SW480 (cell line): Measurements from ENCODE around the gene SECISBP2L.
"Not testable (repeated sequence)": the region's sequence is repeated elsewhere in the genome, so short reads cannot be mapped to it uniquely, and the experiment has no call there.

ENCODE experiments used
- DNase-seq: peaks from one replicate; pipeline ENCODE4 v3.0.0-alpha.2; 2016; ENCODE audit warnings: low spot score

SECISBP2L gene

DNA sequence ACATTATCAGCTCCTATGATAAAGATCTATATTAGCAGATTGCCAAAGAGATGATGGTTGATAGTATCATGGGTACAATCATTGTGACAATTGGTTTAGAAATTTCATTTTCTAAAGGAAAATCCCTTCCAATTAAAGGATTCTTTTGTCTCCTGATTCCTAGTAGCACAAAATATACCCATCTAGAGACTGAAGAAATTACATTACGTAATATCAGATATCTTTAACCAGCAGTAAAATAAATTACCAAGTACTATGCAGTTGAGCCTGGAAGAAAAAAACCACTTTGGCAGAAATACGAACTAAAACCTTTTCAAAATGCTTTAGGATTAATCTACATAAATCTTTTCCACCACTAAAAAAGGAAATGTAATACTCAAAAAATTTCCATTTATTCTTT lies 46.9 kb downstream of the SECISBP2L start:
- no peak for DNase-seq

DNA sequence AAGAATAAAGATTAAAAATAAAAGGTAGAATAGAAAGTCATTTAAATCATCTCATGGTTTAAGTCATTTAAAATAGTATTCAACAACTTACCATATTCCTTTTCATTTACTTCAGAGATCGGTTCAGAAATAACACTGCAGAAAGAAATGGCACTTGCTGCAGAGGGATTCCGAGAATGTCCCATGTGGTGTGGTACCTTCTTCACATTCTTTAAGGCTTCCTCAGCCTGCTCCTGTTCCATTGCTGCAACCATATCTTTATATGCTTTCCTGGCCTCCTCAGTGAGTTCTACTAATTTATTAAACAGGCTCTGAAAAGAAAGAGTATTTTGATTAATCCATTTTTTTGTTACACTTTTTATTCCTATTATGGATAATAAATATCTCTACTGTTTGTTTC lies 50.0 kb downstream of the SECISBP2L start:
- no peak for DNase-seq

DNA sequence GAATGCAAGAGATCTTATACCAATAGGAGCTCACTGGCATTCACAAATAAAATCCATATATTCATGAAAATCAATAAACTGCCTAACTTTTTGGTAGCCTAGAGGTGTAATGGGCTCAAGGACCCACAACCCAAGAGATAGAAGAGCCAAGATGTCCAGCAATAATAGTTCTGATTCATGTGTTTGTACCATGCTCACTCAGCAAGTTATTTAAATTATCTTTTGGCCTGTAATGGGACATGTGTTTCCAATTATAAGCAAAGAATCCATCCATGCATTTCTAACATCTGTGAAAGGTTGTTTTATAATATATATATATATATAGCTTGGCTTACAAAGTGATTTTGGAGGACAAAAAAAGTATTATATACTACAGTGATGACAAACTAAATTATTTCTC lies 52.9 kb downstream of the SECISBP2L start:
- no peak for DNase-seq

DNA sequence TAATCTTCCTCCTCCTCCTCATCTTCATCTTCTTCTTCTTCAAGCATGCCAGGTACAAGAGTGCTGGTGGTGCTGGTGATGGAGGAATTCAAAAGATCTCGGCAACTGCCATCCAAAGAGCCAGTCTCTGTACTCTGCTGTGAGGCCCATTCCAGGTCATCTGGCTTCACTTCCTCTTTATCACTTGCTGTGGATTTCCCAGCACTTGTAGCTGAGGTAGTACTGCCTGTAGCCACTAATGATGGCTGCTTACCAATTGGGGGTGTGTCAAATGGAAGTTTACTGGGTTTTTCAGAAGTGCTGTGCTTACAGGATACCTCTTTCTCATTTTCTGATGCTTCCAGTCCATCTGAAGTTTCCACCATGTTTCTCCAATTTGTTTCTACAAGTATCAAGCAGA lies 53.7 kb downstream of the SECISBP2L start:
- no peak for DNase-seq

DNA sequence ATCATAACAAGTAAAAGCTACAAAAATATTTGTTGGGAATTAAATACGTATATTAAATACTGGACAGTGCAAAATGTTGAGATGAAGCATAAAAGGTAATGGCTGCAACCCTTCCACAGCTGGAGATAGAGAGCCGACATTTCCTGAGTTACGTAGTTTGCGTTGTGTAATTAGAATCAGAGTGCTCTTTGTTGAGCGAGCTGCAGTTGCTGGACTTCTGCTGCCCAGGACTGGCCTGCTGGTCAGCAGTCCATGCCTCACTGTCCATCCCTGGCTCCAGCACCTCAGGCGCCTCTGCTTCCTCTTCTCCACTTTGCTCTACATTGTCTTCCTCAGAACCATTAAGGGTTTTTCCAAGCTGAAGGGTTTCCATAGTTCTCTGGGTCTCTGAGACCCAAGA lies 54.1 kb downstream of the SECISBP2L start:
- no peak for DNase-seq

DNA sequence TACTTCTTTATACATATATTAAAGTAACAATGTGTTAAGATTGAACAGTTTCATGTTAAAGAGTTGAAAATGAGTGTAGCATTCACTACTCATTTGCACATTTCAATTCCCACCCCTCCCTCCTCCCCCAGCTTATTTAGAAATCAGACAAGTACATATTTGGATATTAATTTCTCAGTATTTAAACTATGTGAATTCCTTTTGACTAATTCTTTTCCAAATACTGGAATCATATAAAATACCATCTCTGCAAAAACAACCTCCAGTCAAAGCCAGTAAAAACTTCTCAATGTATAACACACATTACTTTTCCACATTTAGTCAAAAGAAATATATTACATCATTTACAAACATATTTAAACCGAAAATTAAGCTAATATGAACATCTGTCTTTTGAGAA lies 57.1 kb downstream of the SECISBP2L start:
- no peak for DNase-seq

DNA sequence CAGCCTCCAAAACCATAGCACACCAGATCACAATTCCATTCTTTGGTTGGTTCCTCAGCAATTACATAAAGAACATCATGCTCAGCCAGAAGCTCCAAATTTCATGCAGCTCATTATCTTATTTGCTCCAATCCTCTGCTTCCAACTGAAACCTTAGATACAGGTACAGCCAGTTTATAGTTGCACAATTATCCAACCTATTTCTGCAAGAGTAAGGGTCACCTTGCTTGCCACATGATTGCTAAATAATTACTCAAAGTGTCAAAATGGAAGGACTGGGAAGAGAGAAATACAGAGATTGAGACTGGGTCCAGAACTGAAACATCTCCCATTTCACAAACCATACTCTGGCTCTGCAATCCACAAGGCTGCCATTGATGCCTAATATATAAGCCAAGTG lies 59.1 kb downstream of the SECISBP2L start:
- DNase-seq, result no peak

DNA sequence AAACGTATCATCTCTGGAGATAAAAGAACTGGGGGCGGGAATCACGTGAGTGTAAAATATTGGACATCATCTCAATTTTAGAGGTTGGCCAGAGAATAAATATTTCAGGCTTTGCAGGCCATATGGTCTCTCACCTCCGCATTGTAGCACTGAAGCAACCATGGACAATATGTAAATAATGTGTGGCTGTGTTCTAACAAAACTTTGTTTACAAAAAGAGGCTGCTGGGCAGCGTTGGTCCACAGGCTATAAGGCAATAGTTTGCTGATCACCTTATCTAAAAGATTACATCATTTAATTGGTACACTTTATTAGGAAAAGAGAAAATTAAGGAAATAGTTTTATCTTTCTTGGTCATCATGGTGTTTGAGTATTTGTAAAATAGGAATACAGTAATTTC lies 60.0 kb downstream of the SECISBP2L start:
- DNase-seq, result peak; percentile 2

DNA sequence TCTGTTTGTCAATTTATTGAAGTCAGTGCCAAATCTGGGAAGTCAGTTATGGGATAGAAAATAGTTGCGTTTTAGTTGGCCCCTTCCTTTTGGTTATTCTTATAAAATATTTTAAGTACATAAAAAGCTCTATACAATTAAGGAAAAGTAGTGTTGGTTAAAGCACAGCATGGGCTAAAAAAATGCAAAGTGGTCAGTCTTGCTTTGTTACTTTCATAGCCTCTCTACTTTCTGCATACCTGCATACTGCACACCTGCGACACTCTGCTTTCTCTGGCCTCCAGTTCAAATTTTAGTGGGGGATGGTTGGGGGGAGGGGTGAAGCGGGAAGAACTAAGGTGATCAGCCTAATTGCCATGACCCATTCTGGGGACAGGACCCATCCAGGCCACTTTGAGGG lies 60.7 kb downstream of the SECISBP2L start:
- no peak for DNase-seq

DNA sequence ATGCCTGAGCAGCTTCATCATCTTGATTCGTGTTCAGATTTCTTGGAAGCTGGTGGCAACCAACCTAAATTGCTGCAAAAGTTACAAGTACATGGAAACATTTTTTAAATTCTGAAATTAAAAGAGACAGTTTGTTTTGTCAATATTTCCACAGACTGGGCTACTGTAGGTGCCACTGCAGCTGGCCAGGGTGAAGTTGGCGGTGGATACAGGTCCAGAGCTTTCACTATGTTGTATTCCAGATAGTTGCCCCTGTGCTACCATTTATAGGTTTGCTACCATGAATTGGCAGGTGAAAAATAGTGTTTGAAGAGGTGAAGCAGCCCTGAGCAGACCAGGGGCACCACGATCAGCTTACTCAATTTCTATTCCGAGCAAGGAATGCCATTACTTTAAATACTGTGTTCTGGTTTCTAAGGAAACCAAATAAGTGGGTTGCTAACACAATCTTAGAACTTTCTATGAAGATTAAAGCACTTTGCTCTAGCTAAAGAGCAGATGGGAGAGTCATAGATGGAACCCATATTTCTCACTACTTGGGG lies 61.4 kb downstream of the SECISBP2L start:
- no peak for DNase-seq

DNA sequence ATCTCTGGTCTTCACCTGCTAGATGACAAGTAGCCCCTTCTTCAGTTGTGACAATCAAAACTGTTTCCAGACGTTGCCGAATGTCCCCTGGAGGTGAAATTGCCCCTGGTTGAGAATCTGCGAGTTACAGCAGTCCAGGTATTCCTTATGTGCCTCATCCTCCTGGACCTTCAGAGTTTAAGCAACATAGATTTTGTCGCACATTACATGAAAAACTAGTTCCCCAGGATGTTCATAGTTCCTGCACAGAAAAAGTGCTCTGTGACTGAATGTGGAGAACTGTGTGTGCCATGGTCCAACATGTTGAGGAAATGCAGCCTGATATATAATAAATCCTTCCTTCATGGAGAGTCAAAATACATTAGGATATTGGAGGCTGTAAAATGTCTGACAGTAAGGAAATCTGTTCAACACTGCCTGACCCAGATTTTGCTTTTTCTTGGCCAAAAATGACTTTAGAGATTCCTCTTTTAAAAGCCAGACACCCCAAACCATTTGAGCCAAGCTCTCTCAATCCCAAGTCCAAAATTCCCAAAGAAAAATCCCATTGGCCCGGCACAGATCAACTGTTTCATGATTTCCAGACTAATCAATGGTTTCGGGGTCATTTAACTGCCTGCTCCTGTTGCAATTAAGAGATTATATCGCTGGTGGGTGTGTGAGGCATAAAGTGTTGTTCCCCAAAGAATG lies 62.1 kb downstream of the SECISBP2L start:
- no peak for DNase-seq

DNA sequence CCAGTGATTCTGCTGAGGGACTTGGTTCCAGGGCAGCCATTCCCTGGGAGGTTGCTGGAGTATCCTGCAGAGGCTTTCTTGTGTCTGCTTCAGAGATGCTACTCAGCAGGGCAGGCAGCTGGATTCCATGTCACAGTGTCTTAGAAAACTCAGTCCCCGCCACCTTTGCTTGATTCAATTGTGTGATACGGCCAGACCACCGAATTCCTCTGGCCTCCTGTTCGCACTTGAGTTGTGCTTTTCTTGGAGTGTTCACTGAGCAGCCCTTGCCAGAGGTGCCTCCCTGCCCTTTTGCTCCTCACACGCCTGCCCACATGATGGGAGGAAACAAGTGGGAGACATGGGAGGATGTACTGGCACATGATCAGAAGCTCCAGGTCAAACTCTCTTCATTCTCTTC lies 62.9 kb downstream of the SECISBP2L start:
- DNase-seq, result no peak

DNA sequence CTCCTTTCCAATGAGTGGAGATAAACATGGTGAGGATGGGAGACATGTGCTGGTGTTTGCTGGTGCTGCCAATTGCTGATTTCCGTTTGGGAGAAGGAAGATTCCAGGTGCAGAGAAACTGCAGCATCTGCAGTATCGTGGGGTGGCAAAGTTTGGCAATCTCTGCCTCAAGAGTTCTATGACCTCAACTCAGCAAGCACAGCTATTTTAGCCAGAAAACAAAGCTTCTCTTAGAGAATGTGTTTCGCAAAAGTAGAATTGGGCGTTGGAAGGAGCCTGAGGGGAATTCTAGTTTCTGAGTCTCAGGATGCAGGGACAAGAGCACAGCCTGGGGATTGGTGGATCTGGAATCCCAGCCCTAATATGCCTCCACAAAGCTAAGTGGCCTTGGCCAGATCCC lies 64.3 kb downstream of the SECISBP2L start:
- no peak for DNase-seq

DNA sequence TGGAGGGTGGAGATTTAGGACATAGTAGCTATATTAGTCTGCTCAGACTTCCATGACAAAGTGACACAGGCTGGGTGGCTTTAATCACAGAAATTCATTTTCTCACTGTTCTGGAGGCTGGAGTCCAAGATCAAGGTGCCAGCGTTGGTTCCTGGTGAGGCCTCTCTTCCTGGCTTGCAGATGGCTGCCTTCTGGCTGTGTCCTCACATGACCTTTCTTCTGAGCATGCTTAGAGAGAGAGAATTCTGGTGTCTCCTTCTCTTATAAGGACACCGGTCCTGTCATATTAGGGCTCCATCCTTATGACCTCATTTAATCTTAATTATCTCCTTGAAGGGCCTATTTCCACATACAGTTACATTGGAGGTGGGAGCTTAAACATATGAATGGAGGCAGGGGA lies 67.6 kb downstream of the SECISBP2L start:
- no peak for DNase-seq

DNA sequence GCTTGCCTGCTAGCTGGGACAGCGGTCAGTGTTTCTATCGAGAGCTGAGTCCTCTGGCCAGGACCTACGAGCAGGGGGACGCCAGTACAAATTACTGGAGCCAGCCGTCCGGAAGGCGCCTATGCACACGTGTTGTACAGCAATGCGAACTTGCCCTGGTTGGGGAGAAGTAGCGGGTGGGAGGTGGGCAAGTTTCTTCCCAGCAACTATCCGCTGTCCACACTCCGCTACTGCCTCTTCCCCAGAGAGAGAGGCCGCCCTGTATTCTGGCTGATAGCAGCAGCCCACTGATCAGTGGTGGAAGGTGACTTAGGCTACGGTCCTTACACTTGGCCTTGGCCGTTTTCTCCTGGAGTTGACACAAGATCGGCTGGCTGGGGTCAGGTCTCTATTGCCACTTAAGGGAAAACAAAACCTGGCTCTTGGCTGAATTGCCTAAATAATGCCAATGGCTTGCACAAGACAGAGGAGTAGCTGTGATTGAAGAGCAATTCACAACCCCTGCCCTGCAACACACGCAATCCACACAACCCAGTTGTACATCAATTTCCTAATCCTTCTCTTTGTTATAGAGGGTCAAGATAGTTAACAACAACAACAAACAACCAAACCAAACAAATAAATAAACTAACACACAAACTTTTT lies 69.7 kb downstream of the SECISBP2L start:
- DNase-seq, result no peak

DNA sequence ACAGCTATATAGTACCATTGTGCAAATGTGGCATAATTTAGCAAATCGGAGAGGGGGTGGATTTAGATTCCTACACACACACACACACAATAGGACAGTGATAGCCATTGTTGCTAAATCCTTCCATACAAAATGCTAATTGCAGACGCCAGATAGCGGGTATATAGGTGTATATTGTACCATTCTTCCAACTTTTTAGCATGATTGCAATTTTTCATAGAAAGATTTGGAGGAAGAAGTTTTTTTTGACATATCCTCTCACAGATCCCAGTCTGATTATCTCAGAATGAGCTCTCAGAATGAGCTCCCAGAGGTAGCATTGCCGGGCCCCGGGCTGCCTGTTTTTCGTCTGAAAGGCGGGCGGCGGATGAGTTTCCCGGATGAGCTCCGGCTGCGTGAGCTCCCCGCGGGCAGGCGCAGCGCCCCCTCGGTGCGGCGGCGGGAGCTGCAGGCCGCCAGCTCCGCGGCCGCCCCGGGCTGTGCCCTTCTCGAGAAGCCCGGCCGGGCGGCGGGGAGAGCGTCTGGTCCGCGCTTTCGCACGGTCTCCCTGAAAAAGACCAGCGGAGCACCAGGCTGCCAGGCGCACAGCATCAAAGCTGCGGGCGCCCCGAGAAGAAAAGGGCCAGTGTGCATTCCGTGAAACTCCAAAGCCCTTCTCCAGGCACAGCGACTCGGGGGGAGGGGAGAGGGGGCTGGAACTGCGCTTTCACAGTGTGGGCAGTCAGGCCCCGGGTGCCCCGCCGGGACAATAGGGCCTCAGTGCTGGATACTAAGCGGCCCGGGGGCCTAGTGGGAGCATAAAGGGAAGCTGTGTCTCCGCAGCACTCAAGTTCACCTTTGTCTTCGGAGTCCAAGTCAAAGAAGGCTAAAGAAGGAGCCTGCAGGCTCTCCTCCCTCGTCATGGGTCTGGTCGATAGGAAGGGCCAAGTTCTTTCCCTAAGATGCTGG lies 70.5 kb downstream of the SECISBP2L start:
- peak; percentile 64 for DNase-seq

DNA sequence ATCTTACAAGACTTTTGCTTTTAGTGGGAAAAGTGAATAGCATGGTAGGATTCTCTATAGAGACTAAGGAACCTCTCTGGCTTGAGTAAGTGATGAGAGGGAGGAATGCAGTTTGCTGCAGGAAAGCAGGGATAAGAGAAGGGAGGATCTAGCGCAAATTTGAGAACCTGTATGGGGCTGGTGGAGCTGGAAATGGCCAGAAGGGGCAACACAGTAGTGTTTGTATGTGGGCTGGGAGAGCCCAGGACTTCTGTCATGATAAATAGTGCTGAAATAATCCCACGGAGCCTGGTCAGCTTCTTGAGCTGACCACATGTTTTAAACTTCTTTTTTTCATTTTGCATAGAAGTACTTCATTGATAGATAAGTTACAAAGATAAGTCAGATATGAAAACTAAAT lies 71.4 kb downstream of the SECISBP2L start:
- DNase-seq, result no peak

DNA sequence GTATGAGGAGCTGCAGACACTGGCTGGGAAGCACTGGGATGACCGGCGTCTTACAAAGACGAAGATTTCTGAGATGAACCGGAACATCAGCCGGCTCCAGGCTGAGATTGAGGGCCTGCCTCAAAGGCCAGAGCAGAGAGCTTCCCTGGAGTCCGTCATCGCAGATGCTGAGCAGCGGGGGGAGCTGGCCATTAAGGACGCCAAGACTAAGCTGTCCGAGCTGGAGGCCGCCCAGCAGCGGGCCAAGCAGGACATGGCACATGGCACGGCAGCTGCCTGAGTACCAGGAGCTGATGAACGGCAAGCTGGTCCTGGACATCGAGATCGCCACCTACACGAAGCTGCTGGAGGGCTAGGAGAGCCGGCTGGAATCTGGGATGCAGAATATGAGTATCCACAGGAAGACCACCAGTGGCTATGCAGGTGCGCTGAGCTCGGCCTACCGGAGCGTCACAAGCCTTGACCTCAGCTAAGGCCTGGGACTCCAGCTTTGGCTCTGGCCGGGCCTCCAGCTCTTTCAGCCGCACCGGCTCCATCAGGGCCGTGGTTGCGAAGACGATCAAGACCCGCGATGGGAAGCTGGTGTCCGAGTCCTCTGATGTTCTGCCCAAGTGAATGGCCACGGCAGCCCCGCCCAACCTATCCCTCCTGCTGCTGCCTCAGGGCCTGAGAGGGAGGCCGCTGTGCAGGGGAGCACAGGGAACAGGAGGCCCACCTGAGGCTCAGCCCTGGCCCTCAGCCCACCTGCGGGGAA lies 73.3 kb downstream of the SECISBP2L start:
- DNase-seq, result no peak

DNA sequence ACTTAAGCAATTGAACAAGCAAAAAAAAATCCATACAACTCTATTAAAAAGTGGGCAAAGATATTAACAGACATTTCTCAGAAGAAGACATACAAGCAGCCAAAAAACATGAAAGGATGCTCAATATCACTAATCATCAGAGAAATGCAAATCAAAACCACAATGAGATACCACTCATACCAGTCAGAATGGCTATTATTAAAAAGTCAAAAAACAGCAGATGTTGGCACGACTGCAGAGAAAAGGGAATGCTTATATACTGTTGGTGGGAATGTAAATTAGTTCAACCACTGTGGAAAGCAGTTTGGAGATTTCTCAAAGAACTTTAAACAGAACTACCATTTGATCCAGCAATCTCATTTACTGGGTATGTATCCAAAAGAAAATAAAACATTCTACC lies 75.3 kb downstream of the SECISBP2L start:
- DNase-seq, result not testable (repeated sequence)

DNA sequence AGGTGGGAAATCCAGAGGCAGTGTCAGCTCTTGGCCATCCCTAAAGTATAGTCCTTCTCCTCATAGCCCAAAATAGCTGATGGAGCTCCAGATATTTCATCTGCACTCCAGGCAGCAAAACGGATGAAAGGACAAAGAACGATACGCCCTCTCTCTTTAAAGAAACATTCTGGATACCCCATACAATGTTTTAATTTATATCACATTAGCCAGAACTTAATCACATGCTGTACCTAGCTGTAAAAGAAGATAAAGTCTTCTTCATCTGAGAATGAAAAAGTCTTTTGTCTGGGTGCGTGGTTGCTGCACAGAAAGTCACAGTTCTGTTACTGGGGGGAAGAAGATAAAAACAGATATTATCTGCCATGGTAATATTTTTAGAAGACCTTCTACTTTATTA lies 78.2 kb downstream of the SECISBP2L start:
- no peak for DNase-seq

DNA sequence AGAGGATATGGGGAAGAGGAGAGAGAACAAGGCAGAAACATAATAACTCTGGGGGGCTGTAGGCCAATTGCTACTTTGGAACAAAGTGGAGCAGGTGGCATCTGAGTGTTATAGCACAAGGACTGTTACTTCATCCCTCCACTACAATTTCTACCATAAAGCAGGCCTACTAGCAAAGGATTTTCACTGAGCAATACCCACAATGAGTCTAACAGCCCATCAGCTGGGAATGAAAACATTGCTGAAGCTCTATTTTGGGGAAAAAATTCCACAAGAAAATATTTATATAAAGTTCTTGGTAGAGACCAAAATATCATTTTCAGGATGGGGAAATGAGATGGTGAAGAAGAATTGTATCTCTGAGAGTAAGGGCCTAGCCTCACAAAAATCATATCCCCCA lies 78.9 kb downstream of the SECISBP2L start:
- DNase-seq, result no peak
